Measurements from ENCODE around the gene TRABD2A.

The TRABD2A gene

GRCh38 chr2:84827978-84828575 is 52.8 kb downstream of the TRABD2A start:
- no peaks in the 10 kb centered on the region for H3K36me3 ChIP-seq (ENCODE audit: control insufficient read depth in 1 of 2, insufficient read depth in 2 of 2, low read length in 2 of 2)
- H3K4me3 ChIP-seq (ENCODE audit: low read depth in 1 of 2, low read length in 2 of 2), result no peak overlapping the region
- H3K9me3 ChIP-seq (ENCODE audit: control insufficient read depth in 1 of 2, low read length in 2 of 2), result no peaks in the 10 kb centered on the region
- H3K27ac ChIP-seq (ENCODE audit: low read length), result no peak overlapping the region
- H3K27me3 ChIP-seq (ENCODE audit: low read depth, low read length), result no peaks in the 10 kb centered on the region
- no peaks in the 10 kb centered on the region for H3K4me1 ChIP-seq (ENCODE audit: control insufficient read depth in 1 of 2, insufficient read depth in 2 of 2, low read length in 2 of 2)

GRCh38 chr2:84823788-84824187 is 57.1 kb downstream of the TRABD2A start:
- Histone ChIP-seq H3K4me1 (ENCODE audit: control insufficient read depth in 1 of 2, insufficient read depth in 2 of 2, low read length in 2 of 2) (no peaks in the 10 kb centered on the region), H3K4me3 (ENCODE audit: low read depth in 1 of 2, low read length in 2 of 2) (no peak overlapping the region), H3K27ac (ENCODE audit: low read length) (no peak overlapping the region), H3K27me3 (ENCODE audit: low read depth, low read length) (no peaks in the 10 kb centered on the region), H3K9me3 (ENCODE audit: control insufficient read depth in 1 of 2, low read length in 2 of 2) (no peaks in the 10 kb centered on the region), H3K36me3 (ENCODE audit: control insufficient read depth in 1 of 2, insufficient read depth in 2 of 2, low read length in 2 of 2) (no peaks in the 10 kb centered on the region)

GRCh38 chr2:84823229-84823628 is 57.7 kb downstream of the TRABD2A start:
- Histone ChIP-seq H3K27me3 (ENCODE audit: low read depth, low read length) (no peaks in the 10 kb centered on the region), H3K27ac (ENCODE audit: low read length) (no peak overlapping the region), H3K4me3 (ENCODE audit: low read depth in 1 of 2, low read length in 2 of 2) (no peak overlapping the region), H3K36me3 (ENCODE audit: control insufficient read depth in 1 of 2, insufficient read depth in 2 of 2, low read length in 2 of 2) (no peaks in the 10 kb centered on the region), H3K9me3 (ENCODE audit: control insufficient read depth in 1 of 2, low read length in 2 of 2) (no peaks in the 10 kb centered on the region), H3K4me1 (ENCODE audit: control insufficient read depth in 1 of 2, insufficient read depth in 2 of 2, low read length in 2 of 2) (no peaks in the 10 kb centered on the region)

GRCh38 chr2:84821806-84822205 is 59.1 kb downstream of the TRABD2A start:
- no peaks in the 10 kb centered on the region for H3K36me3 ChIP-seq (ENCODE audit: control insufficient read depth in 1 of 2, insufficient read depth in 2 of 2, low read length in 2 of 2)
- H3K9me3 ChIP-seq (ENCODE audit: control insufficient read depth in 1 of 2, low read length in 2 of 2), result no peaks in the 10 kb centered on the region
- H3K27ac ChIP-seq (ENCODE audit: low read length), result no peak overlapping the region
- no peaks in the 10 kb centered on the region for H3K27me3 ChIP-seq (ENCODE audit: low read depth, low read length)
- no peaks in the 10 kb centered on the region for H3K4me1 ChIP-seq (ENCODE audit: control insufficient read depth in 1 of 2, insufficient read depth in 2 of 2, low read length in 2 of 2)
- no peak overlapping the region for H3K4me3 ChIP-seq (ENCODE audit: low read depth in 1 of 2, low read length in 2 of 2)

GRCh38 chr2:84817239-84817655 is 63.6 kb downstream of the TRABD2A start:
- H3K27ac ChIP-seq (ENCODE audit: low read length), result no peak overlapping the region
- no peaks in the 10 kb centered on the region for H3K4me1 ChIP-seq (ENCODE audit: control insufficient read depth in 1 of 2, insufficient read depth in 2 of 2, low read length in 2 of 2)
- no peaks in the 10 kb centered on the region for H3K9me3 ChIP-seq (ENCODE audit: control insufficient read depth in 1 of 2, low read length in 2 of 2)
- no peak overlapping the region for H3K4me3 ChIP-seq (ENCODE audit: low read depth in 1 of 2, low read length in 2 of 2)
- H3K27me3 ChIP-seq (ENCODE audit: low read depth, low read length), result no peaks in the 10 kb centered on the region
- H3K36me3 ChIP-seq (ENCODE audit: control insufficient read depth in 1 of 2, insufficient read depth in 2 of 2, low read length in 2 of 2), result no peaks in the 10 kb centered on the region

- Histone ChIP-seq H3K4me1 (ENCODE audit: control insufficient read depth in 1 of 2, insufficient read depth in 2 of 2, low read length in 2 of 2) (no peaks in the 10 kb centered on the region), H3K27ac (ENCODE audit: low read length) (no peak overlapping the region), H3K4me3 (ENCODE audit: low read depth in 1 of 2, low read length in 2 of 2) (no peak overlapping the region), H3K9me3 (ENCODE audit: control insufficient read depth in 1 of 2, low read length in 2 of 2) (no peaks in the 10 kb centered on the region), H3K36me3 (ENCODE audit: control insufficient read depth in 1 of 2, insufficient read depth in 2 of 2, low read length in 2 of 2) (no peaks in the 10 kb centered on the region), H3K27me3 (ENCODE audit: low read depth, low read length) (no peaks in the 10 kb centered on the region)
Observed at GRCh38 chr2:84816426-84817026, 64.4 kb downstream of the TRABD2A start.

GRCh38 chr2:84815146-84815545 is 65.7 kb downstream of the TRABD2A start:
- H3K9me3 ChIP-seq (ENCODE audit: control insufficient read depth in 1 of 2, low read length in 2 of 2), result no peaks in the 10 kb centered on the region
- no peak overlapping the region for H3K27ac ChIP-seq (ENCODE audit: low read length)
- no peaks in the 10 kb centered on the region for H3K4me1 ChIP-seq (ENCODE audit: control insufficient read depth in 1 of 2, insufficient read depth in 2 of 2, low read length in 2 of 2)
- H3K4me3 ChIP-seq (ENCODE audit: low read depth in 1 of 2, low read length in 2 of 2), result no peak overlapping the region
- no peaks in the 10 kb centered on the region for H3K27me3 ChIP-seq (ENCODE audit: low read depth, low read length)
- no peaks in the 10 kb centered on the region for H3K36me3 ChIP-seq (ENCODE audit: control insufficient read depth in 1 of 2, insufficient read depth in 2 of 2, low read length in 2 of 2)

- no peak overlapping the region for H3K27ac ChIP-seq (ENCODE audit: low read length)
- H3K4me3 ChIP-seq (ENCODE audit: low read depth in 1 of 2, low read length in 2 of 2), result no peak overlapping the region
- H3K27me3 ChIP-seq (ENCODE audit: low read depth, low read length), result no peaks in the 10 kb centered on the region
- no peaks in the 10 kb centered on the region for H3K36me3 ChIP-seq (ENCODE audit: control insufficient read depth in 1 of 2, insufficient read depth in 2 of 2, low read length in 2 of 2)
- no peaks in the 10 kb centered on the region for H3K4me1 ChIP-seq (ENCODE audit: control insufficient read depth in 1 of 2, insufficient read depth in 2 of 2, low read length in 2 of 2)
- no peaks in the 10 kb centered on the region for H3K9me3 ChIP-seq (ENCODE audit: control insufficient read depth in 1 of 2, low read length in 2 of 2)
Observed at GRCh38 chr2:84811839-84812431, 68.9 kb downstream of the TRABD2A start.

GRCh38 chr2:84808279-84808678 is 72.6 kb downstream of the TRABD2A start:
- no peak overlapping the region for H3K27ac ChIP-seq (ENCODE audit: low read length)

GRCh38 chr2:84807063-84807485 is 73.8 kb downstream of the TRABD2A start:
- no peaks in the 10 kb centered on the region for H3K27me3 ChIP-seq (ENCODE audit: low read depth, low read length)
- H3K4me1 ChIP-seq (ENCODE audit: control insufficient read depth in 1 of 2, insufficient read depth in 2 of 2, low read length in 2 of 2), result no peaks in the 10 kb centered on the region
- no peak overlapping the region for H3K27ac ChIP-seq (ENCODE audit: low read length)
- no peak overlapping the region for H3K4me3 ChIP-seq (ENCODE audit: low read depth in 1 of 2, low read length in 2 of 2)
- H3K36me3 ChIP-seq (ENCODE audit: control insufficient read depth in 1 of 2, insufficient read depth in 2 of 2, low read length in 2 of 2), result no peaks in the 10 kb centered on the region
- peaks cover 0 to 1% of the 10 kb centered on the region in 2 donors for H3K9me3 ChIP-seq (ENCODE audit: control insufficient read depth in 1 of 2, low read length in 2 of 2)

More at GRCh38 chr2:84808279-84808678, 72.6 kb downstream of the TRABD2A start:
- Histone ChIP-seq H3K4me3 (ENCODE audit: low read depth in 1 of 2, low read length in 2 of 2) (no peak overlapping the region), H3K4me1 (ENCODE audit: control insufficient read depth in 1 of 2, insufficient read depth in 2 of 2, low read length in 2 of 2) (no peaks in the 10 kb centered on the region), H3K27me3 (ENCODE audit: low read depth, low read length) (no peaks in the 10 kb centered on the region), H3K9me3 (ENCODE audit: control insufficient read depth in 1 of 2, low read length in 2 of 2) (no peaks in the 10 kb centered on the region), H3K36me3 (ENCODE audit: control insufficient read depth in 1 of 2, insufficient read depth in 2 of 2, low read length in 2 of 2) (no peaks in the 10 kb centered on the region)

- Histone ChIP-seq H3K27me3 (ENCODE audit: low read depth, low read length) (no peaks in the 10 kb centered on the region), H3K4me1 (ENCODE audit: control insufficient read depth in 1 of 2, insufficient read depth in 2 of 2, low read length in 2 of 2) (no peaks in the 10 kb centered on the region), H3K4me3 (ENCODE audit: low read depth in 1 of 2, low read length in 2 of 2) (no peak overlapping the region), H3K36me3 (ENCODE audit: control insufficient read depth in 1 of 2, insufficient read depth in 2 of 2, low read length in 2 of 2) (no peaks in the 10 kb centered on the region), H3K9me3 (ENCODE audit: control insufficient read depth in 1 of 2, low read length in 2 of 2) (peaks cover 0 to 4% of the 10 kb centered on the region in 2 donors), H3K27ac (ENCODE audit: low read length) (no peak overlapping the region)
Observed at GRCh38 chr2:84805250-84805958, 75.5 kb downstream of the TRABD2A start.
